HTERT RPE-1 (cell line): ENCODE results near the gene YTHDC2.
"Not testable (repeated sequence)": the region's sequence is repeated elsewhere in the genome, so short reads cannot be mapped to it uniquely, and the experiment has no call there.

Source experiments
- in situ Hi-C: fragments of 300-500 bp; cut with MboI; formaldehyde crosslinking; loops from 4 replicates; pipeline ENCODE4 v1.14.3; 2020; ENCODE audit warnings: low sequenced_read_pairs

The YTHDC2 gene

DNA sequence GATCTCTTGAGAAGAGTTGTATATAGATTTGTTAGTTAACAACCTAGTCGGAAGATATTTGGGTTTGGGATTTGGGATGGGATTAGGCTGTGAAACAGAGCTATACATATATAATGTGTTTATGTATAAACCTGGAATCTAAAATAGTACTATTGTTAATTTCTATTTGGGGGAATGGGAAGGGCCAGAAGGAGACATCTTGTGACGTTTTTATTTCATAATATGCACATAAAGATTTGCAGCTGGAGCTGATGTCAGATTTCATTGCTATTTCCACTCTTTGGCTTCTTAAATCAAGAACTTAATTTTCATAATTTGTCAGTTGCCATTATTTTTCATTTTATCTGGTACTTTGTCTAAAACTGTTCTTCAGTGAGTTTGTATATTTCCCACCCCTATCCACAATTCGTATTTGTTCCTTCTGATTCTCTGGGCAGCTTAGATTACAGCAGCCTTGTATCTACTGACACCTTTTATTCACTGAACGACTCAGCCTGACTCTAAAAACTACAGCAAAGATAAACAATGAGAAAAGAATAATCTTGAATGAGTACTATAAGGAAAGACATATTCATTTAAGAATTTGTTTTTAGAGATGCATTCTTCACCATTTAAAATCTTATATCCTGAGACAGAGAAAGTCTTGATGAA lies 86.9 kb downstream of the YTHDC2 start:
- in situ Hi-C loops: no loop called here

DNA sequence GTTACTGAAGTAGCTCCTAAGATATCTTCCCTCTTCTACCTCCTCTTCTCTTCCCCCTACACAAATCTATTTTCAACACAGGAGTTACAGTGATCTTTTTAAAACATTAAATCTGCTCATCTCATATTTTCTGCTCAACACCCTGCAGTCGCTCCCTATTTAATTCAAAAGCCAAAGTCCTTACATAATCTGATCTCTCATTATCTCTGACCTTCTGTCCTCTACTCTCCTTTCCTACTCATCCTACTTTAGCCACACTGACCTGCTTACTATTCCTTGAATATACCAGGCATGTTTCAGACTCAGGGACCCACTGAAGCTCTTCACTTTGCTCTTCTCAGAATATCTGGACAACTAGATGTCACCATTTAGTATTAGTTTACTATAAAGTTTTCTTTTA lies 87.9 kb downstream of the YTHDC2 start:
- in situ Hi-C loops: no loop called here

DNA sequence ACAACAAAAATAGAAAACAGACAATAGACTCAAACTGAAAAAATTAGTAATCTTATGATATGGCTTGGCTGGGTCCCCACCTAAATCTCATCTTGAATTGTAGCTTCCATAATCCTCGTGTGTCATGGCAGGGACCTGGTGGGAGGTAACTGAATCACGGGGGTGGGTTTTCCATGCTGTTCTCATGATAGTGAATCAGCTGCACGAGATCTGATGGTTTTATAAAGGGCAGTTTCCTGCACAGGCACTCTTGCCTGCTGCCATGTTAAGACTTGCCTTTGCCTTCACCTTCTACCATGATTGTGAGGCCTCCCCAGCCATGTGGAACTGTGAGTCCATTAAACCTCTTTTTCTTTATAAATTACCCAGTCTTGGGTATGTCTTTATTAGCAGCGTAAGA lies 89.8 kb downstream of the YTHDC2 start:
- in situ Hi-C loops: not testable (repeated sequence)

GRCh38 chr5:113606298-113607134 lies 93.0 kb downstream of the YTHDC2 start:
- in situ Hi-C loops: no loop called here

GRCh38 chr5:113607361-113607760 lies 93.9 kb downstream of the YTHDC2 start:
- in situ Hi-C loops: no loop called here

DNA sequence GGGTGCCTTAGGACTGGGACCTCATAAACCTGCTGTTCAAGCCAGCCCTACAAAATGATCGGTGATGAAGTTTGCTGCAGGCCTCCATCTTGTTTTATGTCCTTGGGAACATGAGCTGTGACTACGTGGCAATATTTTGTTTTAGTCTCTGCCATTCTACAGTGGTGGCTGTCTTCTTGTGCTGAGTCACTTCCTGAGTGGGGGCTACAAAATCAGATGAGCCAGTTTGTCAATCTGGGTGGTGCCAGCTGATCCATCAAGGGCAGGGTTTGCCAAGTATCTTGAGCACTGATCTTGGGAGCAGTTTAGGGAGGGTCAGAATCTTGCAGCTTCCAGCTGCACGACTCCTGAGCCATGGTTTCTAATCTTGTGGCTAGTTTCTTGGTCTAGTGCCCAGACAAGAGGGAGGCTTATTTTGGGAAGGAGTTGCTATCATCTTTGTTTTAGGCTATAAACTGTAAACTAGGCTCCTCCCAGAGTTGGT lies 94.7 kb downstream of the YTHDC2 start:
- in situ Hi-C loops: no loop called here

GRCh38 chr5:113612060-113612496 lies 98.6 kb downstream of the YTHDC2 start:
- in situ Hi-C loops: no loop called here

- in situ Hi-C loops: no loop called here
Measured at GRCh38 chr5:113614191-113614590, 100.7 kb downstream of the YTHDC2 start.

DNA sequence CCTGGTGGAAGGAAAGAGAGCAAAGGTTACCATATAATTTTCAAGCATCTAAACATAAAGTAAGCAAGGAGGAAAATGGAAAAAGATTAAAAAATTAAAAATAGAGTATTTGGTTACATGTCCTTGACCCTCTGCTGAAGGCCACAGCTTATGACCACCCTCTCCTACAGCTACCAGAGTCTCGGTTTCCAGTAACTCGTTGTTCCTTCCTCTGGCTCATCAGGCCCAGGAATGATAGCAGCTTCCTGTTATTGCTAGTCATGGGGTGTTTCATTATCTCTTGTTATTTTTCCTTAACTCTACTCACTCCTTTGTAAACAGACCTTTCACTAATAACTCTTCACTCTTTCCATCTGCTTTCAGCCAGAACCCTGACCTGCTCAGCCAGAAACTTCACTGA lies 102.2 kb downstream of the YTHDC2 start:
- in situ Hi-C loops: no loop called here

GRCh38 chr5:113617191-113617796 lies 103.8 kb downstream of the YTHDC2 start:
- in situ Hi-C loops: no loop called here

DNA sequence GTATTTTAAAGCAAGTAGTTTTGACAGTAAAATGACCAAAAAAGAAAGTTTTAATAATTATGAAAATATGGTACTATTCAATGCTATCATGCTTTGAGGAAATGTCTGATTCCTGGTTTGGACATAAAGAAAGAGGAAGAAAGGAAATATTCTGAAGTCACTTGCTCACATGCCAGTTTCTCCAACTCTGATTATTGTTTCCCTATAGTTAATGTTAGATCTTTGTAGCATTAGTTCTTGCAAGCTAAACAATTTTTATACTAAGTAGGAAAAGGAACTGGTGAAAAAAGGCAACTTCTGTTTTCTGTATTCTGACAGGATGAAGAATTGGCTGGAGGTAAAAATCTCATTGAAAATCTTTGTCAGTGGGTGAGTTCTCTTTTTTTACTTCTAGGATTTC lies 119.5 kb downstream of the YTHDC2 start:
- in situ Hi-C loops: no loop called here

DNA sequence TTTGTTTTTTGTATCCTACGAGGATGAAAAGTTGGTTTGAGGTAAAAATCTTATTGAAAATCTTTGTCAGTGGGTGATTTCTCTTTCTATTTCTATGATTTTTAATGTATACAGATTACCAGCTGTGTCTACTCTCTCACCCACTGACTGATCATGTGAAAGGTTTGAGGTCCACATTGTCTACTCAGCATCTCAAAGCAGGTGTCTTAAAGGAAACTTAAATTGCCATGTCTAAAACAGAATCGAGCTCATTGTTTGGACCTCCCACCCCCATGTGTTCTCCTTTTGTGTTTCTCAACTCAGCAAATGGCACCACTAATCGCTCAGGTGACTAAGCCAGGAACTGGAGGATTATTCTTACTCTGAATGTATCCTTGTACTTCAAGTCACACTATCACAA lies 121.5 kb downstream of the YTHDC2 start:
- in situ Hi-C loops: no loop called here

DNA sequence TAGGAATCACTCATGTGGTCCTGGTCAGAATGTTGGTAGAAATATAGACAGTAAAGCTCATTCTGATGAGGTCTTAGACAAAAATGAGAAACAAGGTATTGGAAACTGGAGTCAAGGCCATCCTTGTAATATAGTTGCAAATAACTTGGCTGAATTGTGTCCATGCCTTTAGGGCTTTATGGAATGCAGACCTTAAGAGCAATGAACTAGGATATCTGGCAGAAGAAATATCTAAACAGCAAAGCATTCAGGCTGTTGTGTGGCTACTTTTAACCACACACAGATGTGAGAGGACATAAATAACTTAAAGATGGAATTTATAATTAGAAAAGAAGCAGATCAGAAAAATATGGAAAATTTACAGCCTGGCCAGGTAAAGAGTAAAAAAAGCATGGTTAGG lies 128.2 kb downstream of the YTHDC2 start:
- in situ Hi-C loops: no loop called here
